DOHH2 (cell line): ENCODE results near the gene NLRP7.
"Not testable (repeated sequence)": the region's sequence is repeated elsewhere in the genome, so short reads cannot be mapped to it uniquely, and the experiment has no call there.

Experiments used
- H3F3A ChIP-seq: fragments of 200-600 bp; sonication (generic), shearing (Covaris generic); 2 replicates; pipeline ENCODE4 v1.6.0; 2016; ENCODE audit warnings: antibody characterized with exemption, mild to moderate bottlenecking; ENCODE audit not compliant: control insufficient read depth, insufficient read depth
- H3K27ac ChIP-seq: fragments of 200-600 bp; sonication (generic); 2 replicates; pipeline ENCODE4 v1.5.1; 2014; ENCODE audit warnings: low read depth, mild to moderate bottlenecking, low read length, moderate library complexity
- H3K27me3 ChIP-seq: fragments of 200-600 bp; sonication (generic); 2 replicates; pipeline ENCODE4 v1.6.1; 2014; ENCODE audit warnings: mild to moderate bottlenecking, low read length, mixed read lengths; ENCODE audit not compliant: control insufficient read depth
- H3K36me3 ChIP-seq: fragments of 200-600 bp; sonication (generic); 2 replicates; pipeline ENCODE4 v1.6.1; 2014; ENCODE audit warnings: mild to moderate bottlenecking, low read length, moderate library complexity, mixed read lengths; ENCODE audit not compliant: control insufficient read depth
- H3K4me1 ChIP-seq: fragments of 200-600 bp; sonication (generic); 2 replicates; pipeline ENCODE4 v1.6.1; 2014; ENCODE audit warnings: mild to moderate bottlenecking, low read length, mixed read lengths; ENCODE audit not compliant: control insufficient read depth
- H3K4me2 ChIP-seq: fragments of 200-600 bp; sonication (generic); 2 replicates; pipeline ENCODE4 v1.6.0; 2014; ENCODE audit warnings: mild to moderate bottlenecking, low read length, moderate library complexity
- H3K4me3 ChIP-seq: fragments of 200-600 bp; sonication (generic); 2 replicates; pipeline ENCODE4 v1.5.1; 2014; ENCODE audit warnings: mild to moderate bottlenecking, low read length, mixed read lengths
- H3K79me2 ChIP-seq: fragments of 200-600 bp; sonication (generic); 2 replicates; pipeline ENCODE4 v1.6.1; 2014; ENCODE audit warnings: mild to moderate bottlenecking, low read length, mixed read lengths; ENCODE audit not compliant: control insufficient read depth
- H3K9me2 ChIP-seq: fragments of 200-600 bp; sonication (generic); replicated peaks from 2 replicates; pipeline ENCODE4 v1.6.1; 2014; ENCODE audit warnings: mild to moderate bottlenecking, low read length, mixed read lengths; ENCODE audit not compliant: control insufficient read depth
- H3K9me3 ChIP-seq: fragments of 200-600 bp; sonication (generic); 2 replicates; pipeline ENCODE4 v1.6.1; 2014; ENCODE audit warnings: antibody characterized with exemption, low read length, mixed read lengths; ENCODE audit not compliant: control insufficient read depth, insufficient read depth
- H4K20me1 ChIP-seq: fragments of 200-600 bp; sonication (generic); 2 replicates; pipeline ENCODE4 v1.6.0; 2014; ENCODE audit warnings: low read depth, mild to moderate bottlenecking, antibody characterized with exemption, low read length, moderate library complexity; ENCODE audit not compliant: control insufficient read depth, insufficient read depth
- EZH2phosphoT487 ChIP-seq: fragments of 200-600 bp; sonication (generic); IDR thresholded peaks from 2 replicates; pipeline ENCODE4 v1.6.1; 2017; ENCODE audit warnings: borderline replicate concordance, mild to moderate bottlenecking, antibody characterized with exemption, low read length, moderate library complexity, mixed read lengths
- TF ChIP-seq, protein P1 (sequence below): fragments of 200-600 bp; sonication (generic); IDR thresholded peaks from one replicate; pipeline ENCODE4 v1.5.1; 2014; ENCODE audit warnings: antibody characterized with exemption, mild to moderate bottlenecking, low read depth, low read length; ENCODE audit not compliant: poor library complexity, severe bottlenecking

Gene NLRP7

DNA sequence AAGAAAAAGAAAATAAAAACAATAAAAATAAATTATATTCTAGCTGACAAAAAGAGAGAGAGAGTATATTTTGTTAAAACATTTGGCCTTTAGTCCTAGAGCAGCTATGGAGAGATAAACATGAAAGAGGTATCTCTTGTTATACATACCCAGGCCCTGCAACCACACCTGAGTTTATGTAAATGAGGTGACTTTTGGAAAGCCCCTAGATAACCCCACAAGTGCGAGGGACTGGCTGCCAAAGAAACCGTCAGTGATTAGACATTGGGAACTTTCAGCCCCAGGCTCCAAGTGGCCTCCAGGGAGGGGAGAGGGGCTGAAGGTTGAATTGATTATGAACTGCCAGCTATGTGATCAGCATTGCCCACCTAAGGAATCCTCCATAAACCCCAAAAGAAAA, 2.1 kb upstream of the NLRP7 start:
- H3K9me3 ChIP-seq: no peaks in the 10 kb centered on the region
- TF ChIP-seq, protein P1, sequence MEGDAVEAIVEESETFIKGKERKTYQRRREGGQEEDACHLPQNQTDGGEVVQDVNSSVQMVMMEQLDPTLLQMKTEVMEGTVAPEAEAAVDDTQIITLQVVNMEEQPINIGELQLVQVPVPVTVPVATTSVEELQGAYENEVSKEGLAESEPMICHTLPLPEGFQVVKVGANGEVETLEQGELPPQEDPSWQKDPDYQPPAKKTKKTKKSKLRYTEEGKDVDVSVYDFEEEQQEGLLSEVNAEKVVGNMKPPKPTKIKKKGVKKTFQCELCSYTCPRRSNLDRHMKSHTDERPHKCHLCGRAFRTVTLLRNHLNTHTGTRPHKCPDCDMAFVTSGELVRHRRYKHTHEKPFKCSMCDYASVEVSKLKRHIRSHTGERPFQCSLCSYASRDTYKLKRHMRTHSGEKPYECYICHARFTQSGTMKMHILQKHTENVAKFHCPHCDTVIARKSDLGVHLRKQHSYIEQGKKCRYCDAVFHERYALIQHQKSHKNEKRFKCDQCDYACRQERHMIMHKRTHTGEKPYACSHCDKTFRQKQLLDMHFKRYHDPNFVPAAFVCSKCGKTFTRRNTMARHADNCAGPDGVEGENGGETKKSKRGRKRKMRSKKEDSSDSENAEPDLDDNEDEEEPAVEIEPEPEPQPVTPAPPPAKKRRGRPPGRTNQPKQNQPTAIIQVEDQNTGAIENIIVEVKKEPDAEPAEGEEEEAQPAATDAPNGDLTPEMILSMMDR: no peak
- no peak for TF ChIP-seq EZH2phosphoT487
- no peak overlapping the region for H3K4me3 ChIP-seq
- no peaks in the 10 kb centered on the region for H3K9me2 ChIP-seq
- H3K27ac ChIP-seq: no peak overlapping the region
- peaks cover 24% of the 10 kb centered on the region for H3K4me1 ChIP-seq
- no peaks in the 10 kb centered on the region for H3K27me3 ChIP-seq
- H3F3A ChIP-seq: no peaks in the 10 kb centered on the region
- no peaks in the 10 kb centered on the region for H3K79me2 ChIP-seq
- H4K20me1 ChIP-seq: no peaks in the 10 kb centered on the region
- H3K4me2 ChIP-seq: peak overlapping the region; percentile 39
- no peaks in the 10 kb centered on the region for H3K36me3 ChIP-seq

DNA sequence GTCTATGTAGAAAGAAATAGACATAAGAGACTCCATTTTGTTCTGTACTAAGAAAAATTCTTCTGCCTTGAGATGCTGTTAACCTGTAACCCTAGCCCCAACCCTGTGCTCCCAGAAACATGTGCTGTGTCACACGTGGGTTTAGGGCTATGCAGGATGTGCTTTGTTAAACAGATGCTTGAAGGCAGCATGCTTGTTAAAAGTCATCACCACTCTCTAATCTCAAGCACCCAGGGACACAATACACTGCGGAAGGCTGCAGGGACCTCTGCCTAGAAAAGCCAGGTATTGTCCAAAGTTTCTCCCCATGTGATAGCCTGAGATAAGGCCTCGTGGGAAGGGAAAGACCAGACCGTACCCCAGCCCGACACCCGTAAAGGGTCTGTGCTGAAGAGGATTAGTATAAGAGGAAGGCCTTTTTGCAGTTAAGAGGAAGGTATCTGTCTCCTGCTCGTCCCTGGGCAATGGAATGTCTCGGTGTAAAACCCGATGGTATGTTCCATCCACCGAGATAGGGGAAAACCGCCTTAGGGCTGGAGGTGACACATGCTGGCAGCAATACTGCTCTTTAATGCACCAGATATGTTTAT, 3.5 kb downstream of the NLRP7 start:
- H3K27ac ChIP-seq, H3K36me3 ChIP-seq, H3K27me3 ChIP-seq, H4K20me1 ChIP-seq, H3K9me2 ChIP-seq, H3K9me3 ChIP-seq, H3K79me2 ChIP-seq, H3K4me2 ChIP-seq, H3F3A ChIP-seq, H3K4me3 ChIP-seq: not testable (repeated sequence)
- peaks cover 12% of the 10 kb centered on the region for H3K4me1 ChIP-seq

DNA sequence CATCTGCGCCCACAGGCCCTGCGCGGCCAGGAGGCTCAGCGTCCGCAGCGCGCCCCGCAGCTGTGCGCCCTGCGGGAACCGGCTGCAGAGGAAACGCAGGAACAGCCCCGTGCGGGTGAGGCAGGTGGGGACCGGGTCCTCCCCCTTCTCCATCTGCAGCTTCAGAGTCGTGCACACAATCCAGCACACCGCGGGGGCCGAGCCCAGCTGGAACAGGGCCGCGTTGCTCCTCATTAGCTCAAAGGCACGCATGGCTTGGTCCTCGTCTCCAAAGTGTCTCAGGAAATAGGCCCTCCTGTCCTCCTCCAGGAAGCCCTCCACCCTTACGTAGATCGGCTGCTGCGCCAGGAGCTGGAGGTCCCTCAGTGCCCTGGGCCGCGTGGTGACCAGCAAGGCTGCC, 7.8 kb downstream of the NLRP7 start:
- not testable (repeated sequence) for H4K20me1 ChIP-seq, H3K27me3 ChIP-seq, H3K36me3 ChIP-seq, H3K9me2 ChIP-seq, H3K27ac ChIP-seq, H3K79me2 ChIP-seq, H3K9me3 ChIP-seq
- peaks cover 31% of the 10 kb centered on the region for H3K4me1 ChIP-seq
- peak overlapping the region; percentile 72 for H3K4me2 ChIP-seq
- H3F3A ChIP-seq: peaks cover 13% of the 10 kb centered on the region
- peak overlapping the region; percentile 60 for H3K4me3 ChIP-seq

DNA sequence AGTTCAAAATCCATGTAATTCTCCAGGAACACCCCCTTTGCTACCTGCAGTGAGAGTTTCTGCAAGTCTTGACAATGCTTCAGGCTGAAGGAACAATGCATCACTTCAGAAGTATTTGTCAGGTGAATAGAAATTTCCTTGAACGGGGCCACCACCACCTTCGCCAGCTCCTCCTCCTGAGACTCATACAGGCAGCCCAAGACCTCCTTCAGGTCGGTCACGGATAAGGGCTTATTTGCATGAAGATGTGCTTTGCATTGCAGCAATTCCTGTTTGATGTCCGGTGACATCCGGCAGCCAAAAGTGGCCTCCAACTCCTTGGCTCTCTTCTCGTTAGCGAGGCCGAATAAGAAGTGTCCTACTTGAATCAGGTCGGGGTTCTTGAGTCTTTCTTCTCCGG, 8.4 kb downstream of the NLRP7 start:
- peaks cover 4% of the 10 kb centered on the region; the same call in 1 of the 2 replicates for H3K27me3 ChIP-seq
- H3K4me1 ChIP-seq: peaks cover 37% of the 10 kb centered on the region
- TF ChIP-seq EZH2phosphoT487: no peak
- TF ChIP-seq, protein P1: no peak
- peak overlapping the region; percentile 58 for H3K27ac ChIP-seq
- no peaks in the 10 kb centered on the region for H3K79me2 ChIP-seq
- peaks cover 13% of the 10 kb centered on the region for H3F3A ChIP-seq
- H4K20me1 ChIP-seq: no peaks in the 10 kb centered on the region
- H3K4me2 ChIP-seq: peak overlapping the region; percentile 72
- no peaks in the 10 kb centered on the region for H3K36me3 ChIP-seq
- H3K4me3 ChIP-seq: peak overlapping the region; percentile 60
- no peaks in the 10 kb centered on the region for H3K9me3 ChIP-seq
- H3K9me2 ChIP-seq: no peaks in the 10 kb centered on the region
